ENCODE measurements around the gene ETFRF1. TPM values are rescaled to one million over a fixed set of nuclear protein-coding genes. Genes with fewer than 3 reads are reported as not detected.
A peak's percentile ranks its signal among the peaks of the same experiment; 100 is the strongest.

The ETFRF1 gene, protein sequence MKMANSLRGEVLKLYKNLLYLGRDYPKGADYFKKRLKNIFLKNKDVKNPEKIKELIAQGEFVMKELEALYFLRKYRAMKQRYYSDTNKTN
- total RNA-seq, result 33.0 TPM

DNA sequence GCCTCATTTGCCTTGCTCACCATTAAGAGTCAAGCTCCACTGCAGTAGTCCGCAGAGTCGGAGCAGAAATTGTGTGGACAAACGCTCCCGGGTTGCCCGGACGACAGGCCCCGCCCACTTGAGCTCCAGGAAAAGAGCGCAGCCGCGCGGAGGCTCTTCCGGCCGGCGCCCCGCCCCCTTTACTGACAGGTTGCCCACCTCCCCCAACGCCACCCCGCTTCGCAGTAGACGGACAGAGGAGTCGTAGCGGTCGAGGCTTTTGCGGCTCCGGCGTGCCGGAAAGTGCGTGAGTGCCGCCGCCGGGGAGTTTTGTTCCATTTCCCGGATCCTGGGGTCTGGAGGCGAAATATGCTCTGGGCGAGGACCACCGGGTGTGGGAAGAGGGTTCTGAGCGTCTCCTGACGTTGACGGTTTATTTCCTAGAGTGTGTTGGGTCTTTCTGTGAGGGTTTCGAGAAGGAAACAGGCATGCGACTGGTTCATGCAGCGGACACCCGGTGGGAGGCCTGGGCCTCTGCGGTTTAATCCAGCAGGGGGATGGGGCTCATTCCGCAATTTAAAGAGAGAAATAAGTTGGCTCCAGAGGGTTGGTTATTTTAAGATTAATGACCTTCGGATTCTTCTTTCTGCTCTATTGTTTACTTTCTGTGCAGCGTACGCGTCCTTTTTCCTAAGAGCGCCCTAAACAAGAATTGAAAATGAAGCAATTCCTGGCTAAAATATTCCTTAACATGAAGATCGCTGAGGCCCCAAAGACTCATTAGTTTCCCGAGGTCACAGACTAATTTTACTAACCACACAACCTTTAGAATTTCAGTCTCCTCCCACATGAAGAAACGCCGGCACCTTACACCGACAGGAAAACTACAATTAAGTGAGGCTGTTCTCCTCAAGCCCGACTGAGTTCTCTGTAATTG lies at the start of gene ETFRF1, which contains the start of gene DNAI7:
Gene ETFRF1 (plus strand): TSS at position 182 of the 916 bp plus-strand sequence. CDS start 8,720 bp downstream, outside the sequence.
Gene DNAI7 (minus strand): TSS at position 105 of the 916 bp plus-strand sequence. CDS start 82 bp downstream, at position 23.
- ATAC-seq, result peak; percentile 99
- peak; percentile 99 for DNase-seq (ENCODE audit: low spot score)
- intact Hi-C loops (cut with DNase I), result no loop called here

DNA sequence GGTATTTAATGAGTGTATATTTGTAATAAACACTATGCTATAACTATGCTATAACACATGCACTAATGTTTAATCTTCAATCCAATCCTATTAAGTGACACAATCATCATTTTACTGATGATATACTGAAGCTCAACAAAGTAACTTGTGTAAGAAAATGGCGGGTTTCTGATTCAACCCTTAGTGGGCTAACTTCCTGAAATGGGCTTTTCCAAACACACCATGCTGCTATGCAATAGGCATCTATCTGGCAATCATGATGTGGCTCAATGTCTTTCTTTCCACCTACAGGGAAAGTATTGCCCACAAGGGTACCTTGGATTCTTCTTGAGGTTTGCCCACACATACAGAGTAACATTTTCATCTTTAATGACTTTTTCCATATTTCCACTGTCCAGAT lies 48.4 kb upstream of the ETFRF1 start:
- ATAC-seq (no peak), DNase-seq (ENCODE audit: low spot score) (no peak)
- intact Hi-C loops (cut with DNase I), result no loop called here

DNA sequence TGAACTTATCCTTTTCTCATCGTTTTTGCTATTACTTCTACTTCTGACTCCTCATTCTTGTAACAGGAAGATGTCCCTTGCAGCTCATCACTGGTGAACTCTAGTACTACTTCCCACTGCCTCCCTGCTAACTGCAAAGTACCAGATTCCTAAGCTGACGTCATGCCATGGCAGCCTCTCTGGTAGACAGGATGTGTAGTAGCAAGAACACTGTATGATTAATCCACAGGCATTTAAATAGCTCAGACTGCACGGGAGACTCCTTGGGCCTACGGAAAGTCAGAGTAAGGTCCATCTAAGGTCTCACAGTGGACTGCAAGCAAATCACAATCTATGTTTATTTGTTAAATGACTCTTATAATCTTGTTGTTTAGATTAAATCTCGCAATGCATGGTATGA lies 43.6 kb upstream of the ETFRF1 start:
- no peak for DNase-seq (ENCODE audit: low spot score)
- peak; percentile 50 for ATAC-seq
- intact Hi-C loops (cut with DNase I), result no loop called here

DNA sequence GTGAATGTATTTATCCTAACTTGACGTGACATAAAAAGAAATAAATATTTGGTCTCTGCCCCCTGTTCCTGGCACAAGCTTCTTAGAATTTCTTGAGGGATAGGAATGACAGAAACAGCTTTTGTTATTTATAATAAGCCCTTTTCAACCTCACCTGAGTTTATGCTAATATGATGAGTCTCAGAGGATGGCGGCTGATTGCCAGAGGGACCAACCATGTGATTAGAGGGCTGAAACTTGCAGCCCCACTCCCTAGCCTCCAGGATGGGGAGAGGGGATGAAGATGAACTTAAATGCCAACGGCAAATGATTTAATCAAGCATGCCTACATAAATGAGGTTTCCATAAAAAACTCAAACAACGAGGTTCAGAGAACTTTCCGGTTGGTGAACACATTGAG lies 43.0 kb upstream of the ETFRF1 start:
- ATAC-seq (no peak), DNase-seq (ENCODE audit: low spot score) (no peak)
- intact Hi-C loops (cut with DNase I), result no loop called here

DNA sequence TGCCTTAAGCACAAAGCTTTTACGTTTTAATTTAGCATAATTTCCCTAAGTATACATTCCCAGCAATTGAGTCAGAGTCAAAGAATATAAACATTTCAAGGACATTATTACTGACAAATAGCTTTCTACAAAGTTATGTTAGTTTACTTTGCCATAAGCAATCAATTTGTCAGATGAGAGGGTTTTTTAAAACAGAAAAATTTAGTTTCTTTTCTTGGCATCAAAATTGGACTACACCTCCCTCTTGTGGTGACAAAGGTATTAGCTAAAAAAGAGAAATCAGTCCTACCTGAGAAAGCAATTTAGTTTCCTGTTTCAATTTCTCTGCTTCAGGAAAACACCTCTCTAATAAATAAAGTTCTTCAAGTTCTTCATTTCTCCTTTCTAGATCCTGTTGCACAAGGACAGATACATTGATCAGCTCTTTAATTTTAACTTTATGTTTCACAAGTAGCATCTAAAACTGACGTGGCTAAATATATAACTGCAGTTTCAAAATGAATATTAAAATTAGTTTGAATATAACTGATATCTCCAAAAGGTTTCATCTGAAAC lies 39.9 kb upstream of the ETFRF1 start:
- DNase-seq (ENCODE audit: low spot score) (no peak), ATAC-seq (no peak)
- intact Hi-C loops (cut with DNase I), result no loop called here

DNA sequence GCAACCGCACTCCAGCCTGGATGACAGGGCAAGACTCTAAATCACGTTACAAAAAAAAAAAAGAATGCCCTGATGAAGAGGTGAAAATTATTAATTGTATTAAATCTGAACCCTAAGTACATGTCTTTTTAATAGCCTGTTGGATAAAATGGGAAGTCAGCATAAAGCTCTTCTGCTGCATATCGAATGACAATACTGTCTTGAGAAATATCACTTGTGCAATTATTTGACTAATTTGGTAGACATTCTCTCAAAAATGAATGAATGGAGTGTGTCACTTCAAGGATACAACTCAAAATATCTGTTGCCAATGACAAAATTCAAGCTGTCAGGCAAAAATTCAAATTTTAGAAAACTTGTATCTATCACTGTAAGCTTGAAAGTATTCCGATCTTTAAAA lies 39.0 kb upstream of the ETFRF1 start:
- ATAC-seq (no peak), DNase-seq (ENCODE audit: low spot score) (no peak)
- intact Hi-C loops (cut with DNase I), result no loop called here

DNA sequence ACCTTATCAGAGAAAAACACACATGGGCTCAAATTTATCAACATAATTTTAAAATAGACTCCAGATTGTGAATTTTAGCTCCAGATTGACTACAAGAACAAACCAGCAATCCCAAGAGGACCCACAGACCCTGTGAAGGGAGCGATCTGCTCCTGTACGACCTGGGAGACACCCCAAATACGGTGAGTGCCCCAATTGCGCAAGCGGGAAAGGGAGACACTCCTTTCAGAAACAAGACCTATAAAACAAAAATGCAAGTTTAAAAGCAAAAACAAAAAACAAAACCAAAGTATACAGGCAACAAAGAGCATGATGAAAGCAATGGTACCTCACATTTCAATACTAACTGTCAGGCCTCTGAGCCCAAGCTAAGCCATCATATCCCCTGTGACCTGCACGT lies 32.2 kb upstream of the ETFRF1 start:
- intact Hi-C loops (cut with DNase I), result no loop called here
- DNase-seq (ENCODE audit: low spot score) (no peak), ATAC-seq (no peak)

DNA sequence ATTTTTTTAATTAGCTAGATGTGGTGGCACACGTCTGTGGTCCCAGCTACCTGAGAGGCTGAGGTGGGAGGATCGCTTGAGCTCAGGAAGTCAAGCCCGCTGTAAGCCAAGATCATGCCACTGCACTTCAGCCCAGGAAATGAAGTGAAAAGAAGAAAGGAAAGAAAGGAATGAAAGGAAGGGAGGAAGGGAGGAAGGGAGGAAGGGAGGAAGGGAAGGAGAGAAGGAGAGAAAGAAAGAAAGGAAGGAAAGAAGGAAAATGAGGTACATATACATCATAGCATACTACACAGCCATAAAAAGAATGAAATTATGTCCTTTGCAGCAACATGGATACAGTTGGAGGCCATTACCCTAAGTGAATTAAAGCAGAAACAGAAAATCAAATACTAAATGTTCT lies 12.3 kb upstream of the ETFRF1 start:
- DNase-seq (ENCODE audit: low spot score) (no peak), ATAC-seq (no peak)
- intact Hi-C loops (cut with DNase I), result no loop called here

DNA sequence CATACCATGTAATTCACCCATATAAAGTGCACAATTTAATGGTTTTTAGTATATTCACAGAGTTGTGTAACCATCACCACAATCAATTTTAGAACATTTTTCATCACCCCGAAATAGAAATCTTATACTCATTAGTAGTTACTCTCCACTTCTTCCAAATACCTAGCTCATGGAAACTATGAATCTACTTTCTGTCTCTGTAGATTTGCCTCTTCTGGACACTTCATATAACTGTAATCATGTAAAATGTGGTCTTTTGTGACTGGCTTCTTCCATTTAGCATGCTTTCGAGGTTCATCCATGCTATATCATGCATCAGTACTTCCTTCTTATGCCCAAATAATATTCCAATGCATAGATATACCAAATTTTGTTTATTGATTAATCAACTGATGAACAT lies 10.9 kb upstream of the ETFRF1 start:
- intact Hi-C loops (cut with DNase I), result no loop called here
- no peak for ATAC-seq
- no peak for DNase-seq (ENCODE audit: low spot score)

DNA sequence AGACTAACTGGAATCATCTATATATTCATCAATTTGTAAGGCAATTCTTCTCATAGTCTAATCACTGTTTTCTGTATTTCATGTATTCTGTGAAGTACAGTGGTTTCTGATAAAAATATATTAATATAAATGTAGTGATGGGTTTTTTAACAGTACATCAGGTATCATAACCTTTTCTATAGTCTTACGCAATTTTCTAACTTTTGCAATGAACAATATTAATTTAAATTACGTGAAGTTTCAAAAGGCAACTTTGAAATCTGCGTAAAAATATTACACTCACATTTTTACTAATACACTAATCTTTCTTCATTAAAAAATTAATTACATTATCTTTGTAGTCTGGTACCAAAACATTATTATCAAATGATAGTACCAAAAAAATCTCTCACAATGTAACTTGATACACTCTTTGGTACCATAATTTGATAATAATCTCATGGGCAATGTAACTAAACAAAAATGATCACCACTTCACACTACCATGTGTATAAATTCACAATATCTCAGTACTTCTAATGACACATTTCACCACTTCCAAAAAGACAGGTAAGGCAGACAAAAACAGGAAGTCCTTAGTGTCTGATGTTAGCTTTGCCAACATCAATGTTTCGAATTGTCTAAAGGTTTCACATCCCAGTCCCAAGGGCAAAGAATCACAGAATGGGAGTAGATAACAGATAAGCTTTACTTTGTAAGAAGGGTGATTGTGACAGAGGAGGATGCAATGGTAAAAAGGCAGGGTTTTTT lies 8.8 kb upstream of the ETFRF1 start:
- DNase-seq (ENCODE audit: low spot score) (no peak), ATAC-seq (no peak)
- intact Hi-C loops (cut with DNase I), result no loop called here

DNA sequence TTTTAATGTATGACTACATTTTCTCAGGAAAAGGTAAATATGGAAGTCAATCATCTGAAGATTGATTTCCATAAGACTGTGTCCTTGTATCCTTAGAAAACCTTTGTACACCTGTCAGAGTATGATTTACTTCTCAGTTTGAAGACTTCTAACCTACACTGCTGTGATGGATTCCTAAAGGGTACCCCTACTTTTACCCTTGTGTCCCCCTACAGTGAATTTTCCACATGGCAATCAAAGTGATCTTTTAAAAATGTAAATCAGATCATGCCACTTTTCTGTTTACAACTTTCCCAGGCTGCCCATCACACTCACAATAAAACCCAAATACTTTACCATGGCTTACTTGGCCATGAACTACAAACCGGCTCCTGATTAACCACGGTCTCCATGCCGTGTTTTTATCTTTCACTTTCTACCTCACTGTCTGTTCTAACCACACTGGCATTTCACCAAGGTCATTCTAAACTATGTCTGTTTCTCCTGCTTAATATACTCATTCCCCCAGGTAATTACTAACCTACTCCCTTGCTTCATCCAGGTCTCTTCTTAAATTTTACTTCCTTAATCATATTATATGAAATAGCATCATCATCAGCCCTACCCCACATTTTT lies 8.1 kb upstream of the ETFRF1 start:
- intact Hi-C loops (cut with DNase I), result no loop called here
- ATAC-seq (no peak), DNase-seq (ENCODE audit: low spot score) (no peak)

DNA sequence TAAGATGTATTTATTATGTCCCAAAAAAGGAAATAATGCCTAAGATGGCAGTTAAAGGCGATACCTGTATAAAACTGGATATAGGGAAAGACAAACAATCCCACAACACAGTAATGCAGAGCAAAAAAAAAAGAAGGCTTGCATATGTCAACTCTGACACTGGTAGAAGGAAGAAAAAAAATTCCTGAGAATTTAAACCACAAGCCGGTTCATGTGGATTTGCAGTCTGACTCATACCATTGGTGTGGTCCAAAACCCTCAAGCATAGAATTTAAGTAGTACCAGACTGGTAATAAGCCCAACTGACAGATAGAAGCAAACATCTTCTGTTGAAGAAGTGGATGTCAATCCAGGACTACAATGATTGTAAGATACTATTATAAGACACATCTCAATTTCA lies 7.3 kb upstream of the ETFRF1 start:
- intact Hi-C loops (cut with DNase I), result no loop called here
- ATAC-seq (no peak), DNase-seq (ENCODE audit: low spot score) (no peak)

DNA sequence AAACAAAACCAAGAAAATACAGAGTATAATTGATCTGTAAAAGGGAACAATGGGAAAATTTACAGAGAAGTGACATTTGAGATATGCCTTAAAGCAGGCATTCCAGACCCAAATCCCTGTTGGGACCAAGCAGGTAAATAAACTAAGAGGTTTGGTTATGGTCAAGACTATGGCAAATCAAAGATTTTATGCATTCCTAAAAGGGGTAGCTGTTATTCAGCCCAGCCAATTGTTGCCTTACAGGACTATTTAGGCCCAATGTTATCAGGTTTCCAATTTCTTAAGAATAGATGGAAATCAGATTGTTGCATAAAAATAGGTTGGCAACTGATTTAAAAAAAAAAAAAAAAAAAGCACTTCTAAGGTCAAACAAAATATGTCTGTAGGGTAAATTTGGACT lies 5.4 kb upstream of the ETFRF1 start:
- intact Hi-C loops (cut with DNase I), result no loop called here
- no peak for DNase-seq (ENCODE audit: low spot score)
- ATAC-seq, result no peak

DNA sequence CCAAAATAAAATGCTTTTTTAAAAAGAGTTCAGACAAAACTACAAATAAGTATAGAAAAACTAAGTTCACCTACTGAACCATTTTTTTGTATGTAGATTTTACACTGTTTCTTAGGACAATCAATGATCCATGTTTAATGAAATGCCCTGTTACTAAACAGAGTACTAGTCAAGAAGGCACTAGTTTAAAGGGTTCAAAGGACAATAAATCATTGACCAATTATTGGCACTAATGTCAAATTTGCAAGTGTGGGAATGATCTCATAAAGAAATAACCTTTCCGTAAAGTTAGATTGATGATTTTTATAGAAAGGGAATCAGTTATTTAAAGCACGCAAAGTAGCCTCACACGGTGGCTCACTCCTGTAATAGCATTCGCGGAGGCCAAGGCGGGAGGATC lies 4.2 kb upstream of the ETFRF1 start:
- no peak for DNase-seq (ENCODE audit: low spot score)
- intact Hi-C loops (cut with DNase I), result no loop called here
- no peak for ATAC-seq

DNA sequence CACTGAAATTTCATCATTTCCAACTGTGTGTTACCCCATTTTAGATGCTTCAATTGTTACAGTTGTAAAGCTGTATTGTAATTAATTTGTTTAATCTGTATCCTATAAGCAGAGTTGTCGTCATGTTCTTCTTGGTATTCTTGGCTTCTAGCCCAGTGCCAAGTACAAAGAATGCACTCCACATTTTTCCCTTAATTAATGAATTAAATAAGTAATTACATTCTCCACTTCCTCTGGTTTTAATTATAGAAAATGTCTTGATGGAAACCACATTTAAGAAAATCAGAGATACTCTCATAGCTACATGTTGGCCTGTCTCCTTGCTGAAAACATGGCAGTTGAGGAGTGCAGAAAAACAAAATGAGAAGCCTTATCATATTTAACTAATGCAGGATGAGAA lies 823 bp upstream of the ETFRF1 start:
- intact Hi-C loops (cut with DNase I), result no loop called here
- ATAC-seq, result no peak
- no peak for DNase-seq (ENCODE audit: low spot score)

DNA sequence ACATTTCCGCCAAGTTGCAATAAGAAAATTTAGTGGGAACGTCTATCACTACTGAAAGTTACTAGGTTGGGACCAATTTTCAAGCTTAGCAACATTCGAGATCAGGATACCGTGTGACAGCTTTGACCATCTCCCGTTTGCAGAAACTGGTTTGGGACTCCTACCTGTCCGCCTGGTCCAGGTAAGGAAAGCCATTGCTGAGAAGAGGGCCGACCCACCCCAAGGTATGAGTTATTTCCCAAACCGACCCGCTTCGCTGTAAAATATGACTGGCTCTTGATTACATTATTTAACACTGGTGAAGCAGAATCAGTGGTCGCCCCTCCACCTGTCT lies 348 bp upstream of the ETFRF1 start:
- intact Hi-C loops (cut with DNase I), result no loop called here
- DNase-seq (ENCODE audit: low spot score), result no peak
- no peak for ATAC-seq

DNA sequence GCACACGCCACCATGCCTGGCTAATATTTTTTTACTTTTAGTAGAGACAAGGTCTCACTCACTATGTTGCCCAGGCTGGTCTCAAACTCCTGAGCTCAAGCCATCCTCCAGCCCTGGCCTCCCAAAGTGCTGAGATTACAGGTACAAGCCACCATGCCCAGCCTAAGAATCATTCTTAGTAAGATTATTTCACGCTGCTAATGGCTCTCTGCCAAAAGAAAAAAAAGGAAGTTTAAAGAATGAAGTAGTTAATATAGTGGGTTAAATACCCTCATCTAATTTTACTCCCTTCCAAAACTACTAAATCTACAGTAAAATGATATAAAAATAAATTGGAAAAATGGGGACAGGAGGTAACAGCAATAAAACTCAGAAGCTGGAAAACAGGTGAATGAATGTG lies 2.6 kb downstream of the ETFRF1 start:
- no peak for ATAC-seq
- DNase-seq (ENCODE audit: low spot score), result no peak
- intact Hi-C loops (cut with DNase I), result no loop called here

DNA sequence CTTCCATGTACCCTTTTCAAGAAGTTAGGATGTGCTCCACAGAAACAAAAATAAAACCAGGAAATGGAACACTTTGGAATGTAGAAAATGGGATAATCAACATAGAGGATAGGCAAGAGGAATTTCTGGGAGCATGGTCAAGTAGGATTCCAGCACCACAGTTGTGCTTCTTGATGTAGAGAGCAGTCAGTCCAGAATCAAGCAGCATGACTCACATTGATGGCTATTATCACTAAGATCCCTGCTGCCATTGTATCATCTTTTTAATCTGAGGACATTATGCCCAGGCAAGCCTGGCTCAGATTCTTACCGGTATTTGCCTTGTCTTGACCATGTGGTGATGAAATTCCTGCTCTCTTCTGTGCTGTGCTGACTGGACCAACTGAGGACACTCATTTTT lies 5.7 kb downstream of the ETFRF1 start:
- DNase-seq (ENCODE audit: low spot score) (no peak), ATAC-seq (no peak)
- intact Hi-C loops (cut with DNase I), result no loop called here

DNA sequence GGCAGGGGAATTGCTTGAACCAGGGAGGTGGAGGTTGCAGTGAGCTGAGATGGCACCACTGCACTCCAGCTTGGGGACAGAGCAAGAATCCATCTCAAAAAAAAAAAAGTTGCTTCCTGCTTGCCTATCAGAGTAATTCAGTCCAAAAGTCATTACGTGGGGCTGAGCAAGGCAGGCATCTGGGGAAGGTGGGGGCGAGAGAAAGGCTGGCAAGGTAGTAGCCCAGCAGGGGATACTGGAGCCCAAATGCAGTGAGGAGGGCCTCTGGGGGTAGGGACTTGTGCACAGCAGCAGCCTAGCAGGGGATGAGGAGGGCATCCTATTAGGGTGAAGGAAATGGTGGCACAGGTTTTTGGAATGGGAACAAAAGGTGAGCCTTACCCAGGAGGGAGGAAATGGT lies 7.1 kb downstream of the ETFRF1 start:
- no peak for DNase-seq (ENCODE audit: low spot score)
- intact Hi-C loops (cut with DNase I), result no loop called here
- peak; percentile 33 for ATAC-seq

DNA sequence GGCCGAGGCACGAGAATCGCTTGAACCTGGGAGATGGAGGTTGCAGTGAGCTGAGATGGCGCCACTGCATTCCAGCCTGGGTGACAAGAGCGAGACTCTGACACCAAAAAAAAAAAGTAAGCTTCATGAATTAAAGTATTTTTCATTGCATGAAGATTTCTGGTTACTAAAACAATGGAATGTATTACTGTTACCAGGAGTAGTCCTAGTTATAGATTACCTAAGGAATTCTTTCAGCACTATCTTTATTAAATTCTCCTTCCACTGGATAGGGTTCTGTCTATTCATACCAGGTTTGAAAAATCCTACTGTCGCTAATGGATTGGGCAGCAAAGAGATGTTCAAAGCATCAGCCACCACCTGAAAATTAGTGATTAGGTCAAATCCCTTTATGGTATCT lies 12.4 kb downstream of the ETFRF1 start:
- DNase-seq (ENCODE audit: low spot score) (no peak), ATAC-seq (no peak)
- intact Hi-C loops (cut with DNase I), result no loop called here
